ENCODE results near the gene NBEA. TPM values are rescaled to one million over a fixed set of nuclear protein-coding genes. Genes with fewer than 3 reads are reported as not detected.

The NBEA gene
- total RNA-seq, 1 experiment from 2014 or later: 4.1 TPM

- no TSS peak for BruUV-seq (replicated peaks)
- POLR2A ChIA-PET: no interaction called here
- H3K79me2 ChIP-seq (ENCODE audit: insufficient read depth, low read length): no peaks in the 10 kb centered on the region
- no peaks in the 10 kb centered on the region for H3K4me1 ChIP-seq (ENCODE audit: control insufficient read depth in 1 of 2, insufficient read depth in 2 of 2, low read length in 2 of 2)
- no peaks in the 10 kb centered on the region for H3K9me3 ChIP-seq (ENCODE audit: control insufficient read depth in 1 of 2, insufficient read depth in 1 of 2, low read depth in 1 of 2, low read length in 2 of 2)
- no peak overlapping the region for H3K4me3 ChIP-seq (replicated peaks in 1 of 2; ENCODE audit: low read depth in 1 of 2, low read length in 2 of 2)
- RAD21 ChIA-PET (ENCODE audit: low non-redundant PET in 1 of 2, low total read pairs in 2 of 2, uncharacterized antibody in 2 of 2, unreplicated experiment in 2 of 2): no interaction called here
- H3K27me3 ChIP-seq (ENCODE audit: insufficient read depth, low read length): no peaks in the 10 kb centered on the region
- no peak overlapping the region for H3K27ac ChIP-seq (ENCODE audit: low read depth, low read length)
- no peak overlapping the region for H3K9ac ChIP-seq (ENCODE audit: low read length)
- no peak overlapping the region for H3K4me2 ChIP-seq (ENCODE audit: low read length)
- no peak for ATAC-seq
- CTCF ChIA-PET: no interaction called here
- H3K36me3 ChIP-seq (ENCODE audit: control insufficient read depth in 1 of 2, insufficient read depth in 2 of 2, low read length in 2 of 2): no peaks in the 10 kb centered on the region
- no peaks in the 10 kb centered on the region for H3K9me2 ChIP-seq (ENCODE audit: insufficient read depth)
- no peak overlapping the region for H2AFZ ChIP-seq (ENCODE audit: low read depth, low read length, poor library complexity, severe bottlenecking)
- TF ChIP-seq CBX3 (IDR thresholded peaks at IDR 0.05; ENCODE audit: low read depth) (no peak), EZH2 (IDR thresholded peaks at IDR 0.05) (no peak), RAD21 (IDR thresholded peaks at IDR 0.05; ENCODE audit: low read depth) (no peak), ZBTB33 (IDR thresholded peaks at IDR 0.05; ENCODE audit: extremely low read depth, insufficient replicate concordance, low read length) (no peak), POLR2AphosphoS5 (IDR thresholded peaks at IDR 0.05; ENCODE audit: low read depth, low read length) (no peak), CEBPB (IDR thresholded peaks at IDR 0.05; ENCODE audit: low read depth) (no peak), FOSL1 (IDR thresholded peaks at IDR 0.05; ENCODE audit: low read depth) (no peak)
- DNase-seq (ENCODE audit: low read depth, low spot score): no peak
- intact Hi-C loops (cut with micrococcal nuclease): no loop called here
- H4K20me1 ChIP-seq (ENCODE audit: insufficient read depth): no peaks in the 10 kb centered on the region
These were observed 656.2 kb downstream of the NBEA start for GRCh38 chr13:35598233-35598632.

GRCh38 chr13:35598790-35599369 lies 656.8 kb downstream of the NBEA start:
- no peaks in the 10 kb centered on the region for H3K9me2 ChIP-seq (ENCODE audit: insufficient read depth)
- no peaks in the 10 kb centered on the region for H3K27me3 ChIP-seq (ENCODE audit: insufficient read depth, low read length)
- intact Hi-C loops (cut with micrococcal nuclease): no loop called here
- ChIA-PET CTCF (no interaction called here), RAD21 (ENCODE audit: low non-redundant PET in 1 of 2, low total read pairs in 2 of 2, uncharacterized antibody in 2 of 2, unreplicated experiment in 2 of 2) (no interaction called here), POLR2A (no interaction called here)
- BruUV-seq (replicated peaks): no TSS peak
- ATAC-seq (no peak), DNase-seq (ENCODE audit: low read depth, low spot score) (no peak)
- H3K79me2 ChIP-seq (ENCODE audit: insufficient read depth, low read length): no peaks in the 10 kb centered on the region
- no peaks in the 10 kb centered on the region for H3K9me3 ChIP-seq (ENCODE audit: control insufficient read depth in 1 of 2, insufficient read depth in 1 of 2, low read depth in 1 of 2, low read length in 2 of 2)
- no peaks in the 10 kb centered on the region for H3K36me3 ChIP-seq (ENCODE audit: control insufficient read depth in 1 of 2, insufficient read depth in 2 of 2, low read length in 2 of 2)
- no peak overlapping the region for H2AFZ ChIP-seq (ENCODE audit: low read depth, low read length, poor library complexity, severe bottlenecking)
- no peak overlapping the region for H3K4me2 ChIP-seq (ENCODE audit: low read length)
- H3K9ac ChIP-seq (ENCODE audit: low read length): no peak overlapping the region
- no peaks in the 10 kb centered on the region for H3K4me1 ChIP-seq (ENCODE audit: control insufficient read depth in 1 of 2, insufficient read depth in 2 of 2, low read length in 2 of 2)
- H3K4me3 ChIP-seq (replicated peaks in 1 of 2; ENCODE audit: low read depth in 1 of 2, low read length in 2 of 2): no peak overlapping the region
- no peak overlapping the region for H3K27ac ChIP-seq (ENCODE audit: low read depth, low read length)
- TF ChIP-seq SP1 (IDR thresholded peaks at IDR 0.05; ENCODE audit: low read depth) (no peak), RAD21 (IDR thresholded peaks at IDR 0.05; ENCODE audit: low read depth) (no peak), CEBPB (IDR thresholded peaks at IDR 0.05; ENCODE audit: low read depth) (no peak), ELF1 (IDR thresholded peaks at IDR 0.05; ENCODE audit: borderline replicate concordance, low read depth) (no peak), ZFX (IDR thresholded peaks at IDR 0.05) (no peak)
- H4K20me1 ChIP-seq (ENCODE audit: insufficient read depth): no peaks in the 10 kb centered on the region
